Suprapubic skin (tissue), 4 donors: Measurements from ENCODE around the gene GMDS. TPM values are rescaled to one million over a fixed set of nuclear protein-coding genes. Genes with fewer than 3 reads are reported as not detected.

Experiments
- DNase-seq, 2 donors: peaks; one replicate each; pipeline ENCODE4 v3.0.0-alpha.2; 2019; ENCODE audit warnings: low spot score in 2 of 2
- H3K27ac ChIP-seq: fragments of 200-600 bp; sonication (generic); one replicate; pipeline ENCODE4 v1.5.1; 2019
- H3K27me3 ChIP-seq: fragments of 200-600 bp; sonication (generic); one replicate; pipeline ENCODE4 v1.5.1; 2019
- H3K36me3 ChIP-seq: fragments of 200-600 bp; sonication (generic); one replicate; pipeline ENCODE4 v1.5.1; 2019
- H3K4me1 ChIP-seq: fragments of 200-600 bp; sonication (generic); one replicate; pipeline ENCODE4 v1.5.1; 2019
- H3K4me3 ChIP-seq: fragments of 200-600 bp; sonication (generic); one replicate; pipeline ENCODE4 v1.5.1; 2019; ENCODE audit warnings: mild to moderate bottlenecking
- H3K9me3 ChIP-seq: fragments of 200-600 bp; sonication (generic); one replicate; pipeline ENCODE4 v1.5.1; 2019
- CTCF ChIP-seq, 2 donors: fragments of 200-600 bp in 1 of 2; fragments of 450-650 bp in 1 of 2; sonication (generic) in 1 of 2; IDR thresholded peaks; one replicate each; pipeline ENCODE4 v1.5.1; 2016 to 2019; ENCODE audit warnings: antibody characterized with exemption in 2 of 2, mild to moderate bottlenecking in 1 of 2, moderate library complexity in 1 of 2
- EP300 ChIP-seq: sonication (generic); formaldehyde crosslinking; IDR thresholded peaks from one replicate; pipeline ENCODE4 v1.6.1; 2017; ENCODE audit warnings: antibody characterized with exemption
- POLR2A ChIP-seq, 2 donors: fragments of 450-650 bp; IDR thresholded peaks; one replicate each; pipeline ENCODE4 v1.6.1; 2017; ENCODE audit warnings: antibody characterized with exemption in 2 of 2, mild to moderate bottlenecking in 2 of 2, moderate library complexity in 2 of 2
- POLR2AphosphoS5 ChIP-seq, 3 donors: sonication (generic); formaldehyde crosslinking; IDR thresholded peaks; one replicate each; pipeline ENCODE4 v1.6.1; 2017; ENCODE audit warnings: antibody characterized with exemption in 3 of 3
- WGBS: methylation state at CpG from one replicate; pipeline ENCODE4 v1.1.5; 2018; 5-methylcytosine and 5-hydroxymethylcytosine counted together
- total RNA-seq, 4 donors: library from RNA; depleted of rRNA; stranded (reverse); fragments of >200 nt; gene quantifications; one replicate each; pipeline ENCODE4 v1.1.0, GENCODE V29; 2016

GMDS gene
- total RNA-seq, 4 donors from 2014 or later: 11.7 to 19.3 (median 13.2) TPM

- Histone ChIP-seq H3K9me3 (no peaks in the 10 kb centered on the region), H3K27me3 (no peaks in the 10 kb centered on the region), H3K36me3 (no peaks in the 10 kb centered on the region), H3K27ac (peak overlapping the region; percentile 7), H3K4me3 (no peak overlapping the region), H3K4me1 (peaks cover 20% of the 10 kb centered on the region)
- DNase-seq: no peak
- TF ChIP-seq CTCF (IDR thresholded peaks at IDR 0.05): no peak
- TF ChIP-seq POLR2AphosphoS5 (IDR thresholded peaks at IDR 0.05): no peak
- no peak for TF ChIP-seq EP300
- no peak for TF ChIP-seq POLR2A (IDR thresholded peaks at IDR 0.05)
- WGBS: 70% methylated on average over 9 of the region's 9 CpGs
These were observed 542.1 kb downstream of the GMDS start for GRCh38 chr6:1703091-1703855.

DNA sequence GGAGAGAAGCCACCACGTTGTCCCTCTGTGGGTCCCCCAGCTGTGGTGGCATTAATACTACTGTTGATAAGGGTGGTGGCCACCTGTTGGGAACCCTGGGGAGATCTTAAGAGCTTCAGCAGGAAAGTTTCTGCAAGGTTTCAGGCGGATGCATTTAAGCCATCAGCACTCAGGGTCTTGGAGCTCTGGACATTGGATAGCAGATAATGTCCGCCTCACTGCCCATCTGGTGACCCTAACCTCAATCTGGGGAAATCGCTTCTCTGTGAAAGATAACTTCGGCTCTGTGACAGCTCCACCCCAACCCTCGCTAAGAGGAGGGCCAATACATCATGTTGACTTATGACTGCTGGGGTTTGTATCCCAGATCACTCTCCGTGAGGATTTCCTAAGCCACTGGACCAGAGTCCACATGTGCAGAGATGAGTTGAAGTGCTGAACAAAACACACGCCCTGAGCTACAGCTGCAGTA, 542.8 kb downstream of the GMDS start:
- Histone ChIP-seq H3K27ac (peak overlapping the region; percentile 7), H3K9me3 (no peaks in the 10 kb centered on the region), H3K4me3 (no peak overlapping the region), H3K27me3 (no peaks in the 10 kb centered on the region), H3K4me1 (peaks cover 20% of the 10 kb centered on the region), H3K36me3 (no peaks in the 10 kb centered on the region)
- no peak for TF ChIP-seq POLR2A (IDR thresholded peaks at IDR 0.05)
- no peak for TF ChIP-seq CTCF (IDR thresholded peaks at IDR 0.05)
- no peak for TF ChIP-seq EP300
- TF ChIP-seq POLR2AphosphoS5 (IDR thresholded peaks at IDR 0.05): no peak
- 55% methylated on average over 7 of the region's 8 CpGs for WGBS
- DNase-seq: no peak

DNA sequence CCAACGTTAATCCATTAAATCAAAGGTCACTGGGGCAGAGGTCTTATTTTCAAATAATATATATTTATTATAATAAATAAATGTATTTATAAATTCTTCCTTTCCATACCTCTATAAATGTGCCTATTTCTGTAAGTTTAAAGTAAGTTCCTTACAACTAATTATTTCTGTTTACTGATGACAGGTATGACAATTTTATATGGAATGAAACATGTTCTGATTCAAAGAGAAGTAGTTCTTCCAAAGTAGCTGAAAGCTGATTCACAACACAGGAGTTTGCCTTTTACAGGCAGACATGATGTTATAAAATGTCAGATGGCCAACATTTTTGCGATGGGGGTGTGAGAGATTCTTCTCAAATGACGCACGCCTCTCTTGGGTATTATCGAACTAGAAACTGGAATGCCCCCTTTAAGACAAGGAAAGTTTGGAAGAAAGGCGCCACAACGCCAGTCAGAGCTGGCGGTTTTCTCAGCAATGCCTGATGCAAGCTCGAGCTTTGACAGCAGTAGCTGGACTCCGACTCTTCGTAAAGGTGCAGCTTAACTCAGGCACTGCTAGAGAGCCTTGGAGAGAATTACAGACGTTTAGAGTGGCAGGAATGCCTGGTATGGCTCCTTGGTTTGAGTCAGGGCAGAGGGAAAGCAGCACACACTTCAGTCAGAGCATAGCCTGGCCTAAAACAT, 543.6 kb downstream of the GMDS start:
- Histone ChIP-seq H3K27ac (no peak overlapping the region), H3K36me3 (no peaks in the 10 kb centered on the region), H3K4me3 (no peak overlapping the region), H3K27me3 (no peaks in the 10 kb centered on the region), H3K4me1 (peaks cover 20% of the 10 kb centered on the region), H3K9me3 (no peaks in the 10 kb centered on the region)
- TF ChIP-seq EP300: no peak
- TF ChIP-seq CTCF (IDR thresholded peaks at IDR 0.05): no peak
- no peak for TF ChIP-seq POLR2AphosphoS5 (IDR thresholded peaks at IDR 0.05)
- 57% methylated on average over 12 of the region's 12 CpGs for WGBS
- no peak for DNase-seq

GRCh38 chr6:1700278-1700967, 545.0 kb downstream of the GMDS start:
- H3K4me1 ChIP-seq: peaks cover 20% of the 10 kb centered on the region
- DNase-seq: no peak
- no peaks in the 10 kb centered on the region for H3K9me3 ChIP-seq
- TF ChIP-seq POLR2A (IDR thresholded peaks at IDR 0.05) (no peak), CTCF (IDR thresholded peaks at IDR 0.05) (no peak), POLR2AphosphoS5 (IDR thresholded peaks at IDR 0.05) (no peak)
- no peaks in the 10 kb centered on the region for H3K27me3 ChIP-seq
- WGBS: 87% methylated on average over 11 of the region's 11 CpGs
- no peak overlapping the region for H3K27ac ChIP-seq
- H3K36me3 ChIP-seq: no peaks in the 10 kb centered on the region
- no peak overlapping the region for H3K4me3 ChIP-seq

- Histone ChIP-seq H3K4me3 (no peak overlapping the region), H3K9me3 (no peaks in the 10 kb centered on the region), H3K36me3 (no peaks in the 10 kb centered on the region), H3K27me3 (no peaks in the 10 kb centered on the region), H3K27ac (no peak overlapping the region), H3K4me1 (peaks cover 15% of the 10 kb centered on the region)
- DNase-seq: no peak
- TF ChIP-seq POLR2AphosphoS5 (IDR thresholded peaks at IDR 0.05): no peak
- no peak for TF ChIP-seq CTCF (IDR thresholded peaks at IDR 0.05)
- TF ChIP-seq EP300: no peak
- no peak for TF ChIP-seq POLR2A (IDR thresholded peaks at IDR 0.05)
- 88% methylated on average over 11 of the region's 11 CpGs for WGBS
These were observed 546.9 kb downstream of the GMDS start for GRCh38 chr6:1698527-1698926.
